Measurements from ENCODE around the gene SYNPO.

DNA sequence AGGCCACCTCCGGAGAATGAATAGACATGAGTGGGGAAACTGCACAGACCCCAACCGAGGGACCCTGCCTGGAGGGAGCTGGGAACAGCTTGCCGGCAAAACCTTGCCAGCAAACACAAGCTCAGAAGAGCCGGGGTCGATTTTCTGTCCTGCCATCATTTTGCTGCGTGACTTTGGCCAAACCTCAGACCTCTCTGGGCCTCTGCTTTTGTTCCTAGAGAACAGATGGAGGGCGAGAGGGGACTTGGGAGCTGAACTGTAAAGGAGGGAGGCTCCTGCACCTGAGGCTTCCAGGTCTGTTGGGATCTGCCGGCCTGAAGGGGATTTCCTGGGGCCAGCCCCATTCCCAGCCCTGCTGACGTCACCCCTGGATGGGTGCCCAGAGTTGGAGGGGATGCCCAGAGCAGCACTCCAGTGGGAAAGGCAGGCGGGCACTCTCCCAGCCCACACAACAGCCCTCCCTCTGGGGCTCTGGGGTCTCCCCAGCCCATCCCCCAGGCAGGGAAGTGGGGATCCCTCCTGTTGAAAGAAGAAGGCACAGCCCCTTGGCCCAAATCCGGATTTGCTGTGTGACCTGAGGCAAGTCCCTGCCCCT lies 40.4 kb upstream of the SYNPO start:
- TF ChIP-seq, protein P1, sequence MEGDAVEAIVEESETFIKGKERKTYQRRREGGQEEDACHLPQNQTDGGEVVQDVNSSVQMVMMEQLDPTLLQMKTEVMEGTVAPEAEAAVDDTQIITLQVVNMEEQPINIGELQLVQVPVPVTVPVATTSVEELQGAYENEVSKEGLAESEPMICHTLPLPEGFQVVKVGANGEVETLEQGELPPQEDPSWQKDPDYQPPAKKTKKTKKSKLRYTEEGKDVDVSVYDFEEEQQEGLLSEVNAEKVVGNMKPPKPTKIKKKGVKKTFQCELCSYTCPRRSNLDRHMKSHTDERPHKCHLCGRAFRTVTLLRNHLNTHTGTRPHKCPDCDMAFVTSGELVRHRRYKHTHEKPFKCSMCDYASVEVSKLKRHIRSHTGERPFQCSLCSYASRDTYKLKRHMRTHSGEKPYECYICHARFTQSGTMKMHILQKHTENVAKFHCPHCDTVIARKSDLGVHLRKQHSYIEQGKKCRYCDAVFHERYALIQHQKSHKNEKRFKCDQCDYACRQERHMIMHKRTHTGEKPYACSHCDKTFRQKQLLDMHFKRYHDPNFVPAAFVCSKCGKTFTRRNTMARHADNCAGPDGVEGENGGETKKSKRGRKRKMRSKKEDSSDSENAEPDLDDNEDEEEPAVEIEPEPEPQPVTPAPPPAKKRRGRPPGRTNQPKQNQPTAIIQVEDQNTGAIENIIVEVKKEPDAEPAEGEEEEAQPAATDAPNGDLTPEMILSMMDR (conservative IDR thresholded peaks at IDR 0.05) = no peak
- TF ChIP-seq ZFX (IDR thresholded peaks at IDR 0.05) = no peak
